ENCODE data around the gene TMEM242. TPM values are rescaled to one million over a fixed set of nuclear protein-coding genes. Genes with fewer than 3 reads are reported as not detected.

TMEM242 gene
- total RNA-seq, 1 experiment from 2014 or later: 9.4 TPM

GRCh38 chr6:157265635-157266034 is 57.7 kb downstream of the TMEM242 start:
- intact Hi-C loops (cut with micrococcal nuclease): no loop called here
- Mint-ChIP-seq H3K9me3 (ENCODE audit: unreplicated experiment) (peaks cover 10% of the 10 kb centered on the region), H3K27ac (ENCODE audit: low read depth, unreplicated experiment) (no peak overlapping the region), H3K36me3 (ENCODE audit: insufficient read depth, unreplicated experiment) (no peaks in the 10 kb centered on the region), H3K27me3 (ENCODE audit: insufficient read depth, unreplicated experiment) (no peaks in the 10 kb centered on the region), H3K4me3 (ENCODE audit: unreplicated experiment) (no peak overlapping the region), H3K4me1 (ENCODE audit: insufficient read depth, unreplicated experiment) (no peaks in the 10 kb centered on the region)
- POLR2A ChIA-PET: interaction anchor here (0.6 kb wide), 1 partner anchor 1251 kb away, joined by 4 read pairs; no protein-coding TSS in a partner anchor
- CTCF ChIA-PET: interaction anchor here (0.6 kb wide), 2 partner anchors 392 to 715 kb away, joined by 3 read pairs; no protein-coding TSS in a partner anchor
- BruUV-seq (replicated peaks): no TSS peak
- no peak for DNase-seq (ENCODE audit: unreplicated experiment)
- no peak for TF ChIP-seq CTCF (IDR thresholded peaks at IDR 0.05; ENCODE audit: unreplicated experiment)

- Mint-ChIP-seq H3K4me1 (ENCODE audit: insufficient read depth, unreplicated experiment) (no peaks in the 10 kb centered on the region), H3K27me3 (ENCODE audit: insufficient read depth, unreplicated experiment) (peaks cover 2% of the 10 kb centered on the region), H3K27ac (ENCODE audit: low read depth, unreplicated experiment) (no peak overlapping the region), H3K4me3 (ENCODE audit: unreplicated experiment) (no peak overlapping the region), H3K9me3 (ENCODE audit: unreplicated experiment) (peaks cover 6% of the 10 kb centered on the region), H3K36me3 (ENCODE audit: insufficient read depth, unreplicated experiment) (no peaks in the 10 kb centered on the region)
- ChIA-PET CTCF (interaction anchor here (0.6 to 0.8 kb wide), 2 partner anchors 11 to 392 kb away, joined by 3 to 4 read pairs; no protein-coding TSS in a partner anchor), POLR2A (interaction anchor here (0.6 kb wide), 1 partner anchor 1251 kb away, joined by 4 read pairs; no protein-coding TSS in a partner anchor)
- DNase-seq (ENCODE audit: unreplicated experiment): no peak
- TF ChIP-seq CTCF (IDR thresholded peaks at IDR 0.05; ENCODE audit: unreplicated experiment): no peak
- BruUV-seq (replicated peaks): no TSS peak
- intact Hi-C loops (cut with micrococcal nuclease): no loop called here
Measured at GRCh38 chr6:157265186-157265585, 58.1 kb downstream of the TMEM242 start.

GRCh38 chr6:157264701-157265100 is 58.6 kb downstream of the TMEM242 start:
- intact Hi-C loops (cut with micrococcal nuclease): no loop called here
- no peak overlapping the region for H3K27ac Mint-ChIP-seq (ENCODE audit: low read depth, unreplicated experiment)
- peaks cover 7% of the 10 kb centered on the region for H3K27me3 Mint-ChIP-seq (ENCODE audit: insufficient read depth, unreplicated experiment)
- peaks cover under 1% of the 10 kb centered on the region for H3K9me3 Mint-ChIP-seq (ENCODE audit: unreplicated experiment)
- TF ChIP-seq CTCF (IDR thresholded peaks at IDR 0.05; ENCODE audit: unreplicated experiment): no peak
- ChIA-PET CTCF (interaction anchor here (0.7 to 0.8 kb wide), 2 partner anchors 11 to 51 kb away, joined by 3 to 4 read pairs; no protein-coding TSS in a partner anchor), POLR2A (no interaction called here)
- no peaks in the 10 kb centered on the region for H3K36me3 Mint-ChIP-seq (ENCODE audit: insufficient read depth, unreplicated experiment)
- H3K4me1 Mint-ChIP-seq (ENCODE audit: insufficient read depth, unreplicated experiment): no peaks in the 10 kb centered on the region
- no peak overlapping the region for H3K4me3 Mint-ChIP-seq (ENCODE audit: unreplicated experiment)
- DNase-seq (ENCODE audit: unreplicated experiment): no peak
- BruUV-seq (replicated peaks): no TSS peak

GRCh38 chr6:157263881-157264397 is 59.4 kb downstream of the TMEM242 start:
- POLR2A ChIA-PET: no interaction called here
- no peaks in the 10 kb centered on the region for H3K36me3 Mint-ChIP-seq (ENCODE audit: insufficient read depth, unreplicated experiment)
- no peak for TF ChIP-seq CTCF (IDR thresholded peaks at IDR 0.05; ENCODE audit: unreplicated experiment)
- intact Hi-C loops (cut with micrococcal nuclease): no loop called here
- no peak for DNase-seq (ENCODE audit: unreplicated experiment)
- peaks cover 15% of the 10 kb centered on the region for H3K27me3 Mint-ChIP-seq (ENCODE audit: insufficient read depth, unreplicated experiment)
- no peaks in the 10 kb centered on the region for H3K9me3 Mint-ChIP-seq (ENCODE audit: unreplicated experiment)
- BruUV-seq (replicated peaks): no TSS peak
- no peak overlapping the region for H3K27ac Mint-ChIP-seq (ENCODE audit: low read depth, unreplicated experiment)
- no peaks in the 10 kb centered on the region for H3K4me1 Mint-ChIP-seq (ENCODE audit: insufficient read depth, unreplicated experiment)
- no peak overlapping the region for H3K4me3 Mint-ChIP-seq (ENCODE audit: unreplicated experiment)
- CTCF ChIA-PET: interaction anchor here (0.6 to 1.4 kb wide), 4 partner anchors 11 to 52 kb away, joined by 3 to 5 read pairs (median 4); no protein-coding TSS in a partner anchor
